Stimulated activated CD4-positive, alpha-beta T cell treated with anti-CD3 and anti-CD28 coated beads, Interleukin-4, amount 100 ng/mL, for 1 hour (primary cell): ENCODE results near the gene SPEM2.
A peak's percentile ranks its signal among the peaks of the same experiment; 100 is the strongest.

ENCODE experiments used
- DNase-seq: peaks from one replicate; pipeline ENCODE4 v3.0.0-alpha.2; 2020

The SPEM2 gene

GRCh38 chr17:7423679-7424078 lies 1.7 kb upstream of the SPEM2 start:
- no peak for DNase-seq

DNA sequence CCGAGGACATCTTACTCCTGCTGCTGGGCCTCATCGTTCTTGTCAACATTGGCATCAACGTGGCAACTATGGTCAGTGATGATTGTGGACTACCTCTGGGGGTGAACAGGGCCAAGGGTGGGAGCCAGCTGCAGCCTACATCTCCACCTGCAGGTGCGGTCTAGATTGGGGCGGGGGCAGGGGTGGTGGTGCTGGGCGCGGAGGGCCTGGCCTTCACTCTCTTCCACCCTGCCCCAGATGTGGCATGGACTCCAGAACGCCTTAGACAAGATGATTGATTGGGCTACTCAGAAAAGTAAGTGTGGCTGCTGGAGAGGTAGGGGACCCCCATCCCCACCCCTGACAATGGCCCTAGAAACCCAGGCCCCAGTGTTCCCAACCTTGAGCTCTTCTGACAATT lies 340 bp downstream of the SPEM2 start:
- DNase-seq, result no peak

DNA sequence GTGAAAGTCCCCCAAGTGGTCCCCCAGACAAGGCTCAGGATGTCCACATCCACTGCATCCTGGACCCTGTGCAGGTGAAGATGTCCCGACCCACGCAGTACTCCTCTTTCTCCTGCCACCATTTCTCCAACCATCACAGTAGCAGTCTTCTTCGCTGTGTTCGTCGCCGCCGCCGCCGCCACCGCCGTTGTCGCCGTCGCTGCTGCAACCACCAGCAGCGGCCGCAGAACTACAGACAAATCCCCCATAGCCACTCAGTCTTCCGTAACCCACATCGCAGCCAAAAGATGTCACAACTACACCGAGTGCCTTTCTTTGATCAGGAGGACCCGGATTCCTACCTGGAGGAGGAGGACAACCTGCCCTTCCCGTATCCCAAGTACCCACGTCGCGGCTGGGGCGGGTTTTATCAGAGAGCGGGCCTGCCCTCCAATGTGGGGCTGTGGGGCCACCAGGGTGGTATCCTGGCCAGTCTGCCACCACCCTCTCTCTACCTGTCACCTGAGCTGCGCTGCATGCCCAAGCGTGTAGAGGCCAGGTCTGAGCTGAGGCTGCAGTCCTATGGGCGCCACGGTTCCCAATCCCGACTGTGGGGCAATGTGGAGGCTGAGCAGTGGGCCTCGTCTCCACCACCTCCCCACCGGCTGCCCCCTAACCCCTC lies 917 bp downstream of the SPEM2 start:
- no peak for DNase-seq

DNA sequence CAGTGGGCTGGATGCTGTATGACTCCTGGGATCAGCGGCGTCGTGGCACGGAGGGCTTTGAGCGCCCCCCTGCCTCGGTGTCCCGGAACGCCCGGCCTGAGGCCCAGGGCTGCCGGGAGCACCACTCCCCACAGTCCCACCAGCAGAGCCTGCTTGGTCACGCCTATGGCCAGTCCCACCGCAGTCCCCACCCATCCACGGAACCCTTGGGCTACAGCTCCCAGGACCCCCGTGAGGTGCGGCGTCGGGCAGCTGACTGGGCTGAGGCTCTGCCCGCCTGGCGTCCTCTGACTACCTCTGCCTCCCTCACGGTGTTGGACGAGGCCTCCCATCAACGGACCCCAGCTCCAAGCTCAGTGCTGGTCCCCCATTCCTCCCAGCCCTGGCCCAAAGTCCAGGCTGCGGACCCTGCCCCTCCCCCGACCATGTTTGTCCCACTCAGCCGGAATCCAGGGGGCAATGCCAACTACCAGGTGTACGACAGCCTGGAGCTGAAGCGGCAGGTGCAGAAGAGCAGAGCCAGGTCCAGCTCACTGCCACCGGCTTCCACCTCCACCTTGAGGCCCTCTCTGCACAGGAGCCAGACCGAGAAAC lies 1.6 kb downstream of the SPEM2 start:
- DNase-seq, result no peak

DNA sequence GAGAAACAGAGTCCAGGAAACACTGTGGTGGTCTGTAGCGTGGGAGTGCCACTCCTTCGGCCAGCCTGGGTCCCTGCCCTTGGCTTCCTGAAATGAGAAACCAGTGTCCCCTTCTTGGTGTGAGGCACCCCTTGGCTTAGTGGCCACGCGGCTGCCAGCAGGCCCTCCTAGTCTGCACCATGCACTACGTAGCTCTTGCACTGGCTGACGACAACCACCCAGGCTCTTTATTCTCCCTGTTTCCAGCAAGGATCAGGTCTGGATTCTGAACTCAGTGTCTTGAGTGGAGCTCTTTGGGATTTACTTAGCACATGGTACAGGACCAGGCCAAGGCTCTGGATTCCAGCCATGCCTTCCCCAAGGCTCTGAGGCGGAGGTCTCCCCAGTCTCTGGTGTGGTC lies 2.1 kb downstream of the SPEM2 start:
- DNase-seq, result no peak

- no peak for DNase-seq
Measured at GRCh38 chr17:7428557-7428956, 3.1 kb downstream of the SPEM2 start, which contains the start of gene SPEM3. Gene SPEM3, plus strand, starts transcription at chr17:7428857. Its CDS starts 46 bp downstream, at chr17:7428903.

- DNase-seq, result no peak
Measured at GRCh38 chr17:7429722-7430121, 4.3 kb downstream of the SPEM2 start.

- DNase-seq, result no peak
Measured at GRCh38 chr17:7431231-7431630, 5.8 kb downstream of the SPEM2 start.

DNA sequence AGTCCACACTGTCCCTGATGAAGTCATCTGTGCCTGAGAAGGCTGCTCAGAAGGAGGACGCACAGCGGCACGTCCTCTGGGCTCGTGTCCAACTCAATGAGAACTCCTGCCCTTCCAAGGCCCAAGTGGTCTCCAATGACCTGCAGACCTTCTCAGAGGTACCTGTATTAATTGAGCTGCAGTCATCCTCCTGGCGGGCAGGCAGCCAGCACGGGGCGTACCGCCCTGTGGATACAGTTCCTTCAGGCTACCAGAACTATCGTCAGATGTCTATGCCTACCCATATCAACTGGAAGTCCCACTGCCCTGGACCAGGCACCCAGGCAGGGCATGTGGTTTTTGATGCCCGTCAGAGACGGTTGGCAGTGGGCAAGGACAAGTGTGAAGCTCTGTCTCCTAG lies 6.9 kb downstream of the SPEM2 start:
- DNase-seq, result no peak

GRCh38 chr17:7435676-7436555 lies 10.5 kb downstream of the SPEM2 start:
- DNase-seq, result peak; percentile 57

DNA sequence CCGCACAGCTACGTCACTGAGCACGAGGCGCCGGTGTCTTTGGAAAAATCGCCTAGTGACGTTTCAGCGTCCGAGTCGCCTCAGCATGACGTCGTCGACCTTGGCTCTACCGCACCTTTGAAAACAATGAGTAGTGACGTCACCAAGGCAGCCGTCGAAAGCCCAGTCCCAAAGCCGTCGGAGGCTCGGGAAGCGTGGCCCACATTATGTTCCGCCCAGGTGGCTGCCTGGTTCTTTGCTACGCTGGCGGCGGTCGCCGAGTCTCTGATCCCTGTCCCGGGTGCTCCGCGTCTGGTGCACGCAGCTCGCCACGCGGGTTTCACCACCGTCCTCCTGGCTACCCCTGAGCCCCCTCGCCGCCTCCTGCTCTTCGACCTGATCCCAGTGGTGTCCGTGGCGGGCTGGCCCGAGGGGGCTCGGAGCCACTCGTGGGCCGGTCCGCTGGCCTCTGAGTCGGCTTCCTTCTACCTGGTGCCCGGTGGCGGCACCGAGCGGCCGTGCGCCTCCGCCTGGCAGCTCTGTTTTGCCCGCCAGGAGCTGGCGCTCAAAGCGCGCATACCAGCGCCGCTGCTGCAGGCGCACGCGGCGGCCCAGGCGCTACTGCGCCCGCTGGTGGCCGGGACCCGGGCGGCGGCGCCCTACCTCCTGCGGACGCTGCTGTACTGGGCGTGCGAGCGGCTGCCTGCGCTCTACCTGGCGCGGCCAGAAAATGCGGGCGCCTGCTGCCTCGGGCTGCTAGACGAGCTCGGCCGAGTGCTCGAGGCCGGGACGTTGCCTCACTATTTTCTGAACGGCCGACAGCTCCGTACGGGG lies 11.3 kb downstream of the SPEM2 start:
- peak; percentile 83 for DNase-seq

DNA sequence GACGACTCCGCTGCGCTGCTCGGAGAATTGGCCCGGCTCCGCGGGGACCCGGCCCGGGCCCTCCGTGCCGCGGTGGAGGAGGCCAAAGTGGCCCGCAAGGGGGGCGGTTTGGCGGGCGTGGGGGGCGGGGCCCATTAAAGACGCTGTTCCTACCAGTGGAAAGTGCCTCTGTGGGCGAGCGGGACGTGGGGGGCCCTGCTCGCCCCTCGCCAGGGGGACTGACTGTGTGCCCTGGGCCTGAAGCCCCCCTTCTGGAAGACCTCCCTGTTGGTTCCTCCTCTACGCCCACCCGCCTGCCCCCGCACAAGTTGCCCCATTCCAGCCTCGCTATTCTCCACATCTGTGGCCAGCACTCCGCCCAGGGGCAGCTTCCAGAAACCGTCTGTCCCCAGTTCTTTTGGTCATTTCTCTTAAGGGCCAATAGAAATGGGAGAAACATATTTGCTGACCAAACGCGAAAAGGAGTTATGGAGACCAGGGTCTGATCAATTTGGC lies 12.0 kb downstream of the SPEM2 start:
- no peak for DNase-seq

DNA sequence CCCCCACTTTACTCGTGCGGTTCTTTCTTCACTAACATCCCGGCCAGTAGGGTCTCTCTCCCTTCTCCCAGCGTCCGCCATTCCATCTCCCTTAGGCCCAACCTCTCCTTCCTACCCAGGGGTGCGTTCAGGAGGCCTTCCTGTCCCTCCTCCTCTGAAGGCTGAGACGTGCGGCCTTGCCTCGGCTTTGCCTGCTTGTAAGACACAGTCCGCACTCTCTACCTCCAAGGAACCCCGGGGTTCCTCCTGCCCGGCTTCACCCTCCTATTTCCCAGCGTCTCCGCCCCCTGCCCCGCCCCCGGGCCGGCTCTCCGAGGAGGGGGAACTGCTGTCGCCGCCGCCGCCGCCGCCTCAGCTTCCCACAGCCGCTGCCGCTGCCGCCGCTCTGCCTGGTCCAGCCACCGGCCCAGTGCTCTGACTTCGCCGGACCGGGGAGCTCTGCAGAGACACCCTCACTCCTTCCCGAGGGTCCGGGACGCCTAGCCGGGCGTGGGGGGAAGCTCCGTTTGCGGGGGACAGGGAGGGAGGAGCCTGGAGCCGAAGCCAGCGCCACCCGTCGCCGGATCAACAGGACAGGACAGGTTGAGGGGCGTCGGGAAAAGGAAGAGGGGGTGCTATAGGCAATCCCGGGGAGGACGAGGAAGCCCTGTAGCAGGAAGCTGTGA lies 12.7 kb downstream of the SPEM2 start:
- DNase-seq, result peak; percentile 73

DNA sequence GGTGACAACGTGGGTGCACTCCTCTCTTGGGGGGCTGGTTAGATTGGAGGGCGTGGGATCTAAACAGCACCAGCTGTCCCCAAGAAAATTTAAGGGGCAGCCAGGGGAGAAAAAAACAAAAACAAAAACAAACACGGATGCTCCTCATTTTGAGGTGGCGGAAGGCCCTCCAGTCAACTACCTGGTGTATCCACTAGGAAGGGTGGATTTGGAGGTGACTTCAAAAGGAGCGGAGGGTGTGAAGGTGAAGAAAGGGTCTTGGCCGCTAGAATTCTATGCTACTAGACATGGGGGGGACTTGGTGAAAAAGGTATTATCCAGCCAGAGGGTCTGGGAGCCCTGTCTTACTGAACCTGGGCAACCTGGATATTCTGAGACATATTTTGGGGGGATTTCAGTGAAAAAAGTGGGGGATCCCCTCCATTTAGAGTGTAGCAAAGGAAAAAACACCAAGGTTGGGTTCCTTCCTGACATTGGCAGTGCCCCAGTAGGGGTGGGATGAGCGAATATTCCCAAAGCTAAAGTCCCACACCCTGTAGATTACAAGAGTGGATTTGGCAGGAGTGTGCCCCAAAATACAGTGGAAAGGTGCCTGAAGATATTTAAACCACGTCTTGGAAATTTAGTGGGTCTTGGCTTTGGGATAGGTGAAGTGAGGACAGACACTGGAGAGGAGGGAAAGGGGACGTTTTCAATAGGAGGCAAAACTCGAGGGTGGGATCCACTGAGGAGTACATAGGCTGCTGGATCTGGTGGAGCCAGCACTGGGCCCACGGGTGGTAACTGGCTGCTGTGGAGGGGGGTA lies 13.4 kb downstream of the SPEM2 start:
- DNase-seq, result no peak

DNA sequence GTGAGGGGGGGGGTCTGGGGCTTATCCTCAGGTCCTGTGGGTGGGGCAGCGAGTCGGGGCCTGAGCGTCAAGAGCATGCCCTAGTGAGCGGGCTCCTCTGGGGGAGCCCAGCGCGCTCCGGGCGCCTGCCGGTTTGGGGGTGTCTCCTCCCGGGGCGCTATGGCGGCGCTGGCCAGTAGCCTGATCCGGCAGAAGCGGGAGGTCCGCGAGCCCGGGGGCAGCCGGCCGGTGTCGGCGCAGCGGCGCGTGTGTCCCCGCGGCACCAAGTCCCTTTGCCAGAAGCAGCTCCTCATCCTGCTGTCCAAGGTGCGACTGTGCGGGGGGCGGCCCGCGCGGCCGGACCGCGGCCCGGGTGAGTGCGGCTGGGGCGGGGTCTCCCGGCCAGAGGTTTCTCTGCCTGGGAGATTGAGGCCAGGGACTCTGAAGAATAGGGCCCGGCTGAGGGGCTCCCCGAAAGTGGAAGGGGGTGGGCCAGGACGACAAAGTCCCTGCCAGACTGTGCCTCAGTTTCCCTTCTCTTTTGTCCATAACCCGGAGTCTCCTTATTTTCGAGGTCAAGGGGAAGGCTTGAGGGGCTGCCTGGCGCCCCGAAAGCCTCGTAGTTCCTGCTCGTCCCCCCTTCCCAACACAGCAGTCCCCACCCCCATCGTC lies 14.2 kb downstream of the SPEM2 start, which contains the start of gene FGF11:
Gene FGF11 (plus strand): TSS at position 51 of the 651 bp plus-strand sequence. CDS start 109 bp downstream, at position 160.
- DNase-seq, result no peak

- DNase-seq, result peak; percentile 32
Measured at GRCh38 chr17:7440113-7440833, 14.9 kb downstream of the SPEM2 start.

- no peak for DNase-seq
Measured at GRCh38 chr17:7440834-7441195, 15.4 kb downstream of the SPEM2 start.

GRCh38 chr17:7441266-7441665 lies 15.8 kb downstream of the SPEM2 start:
- DNase-seq, result no peak

- DNase-seq, result no peak
Measured at GRCh38 chr17:7442142-7442541, 16.7 kb downstream of the SPEM2 start.
